Measurements from ENCODE around the gene FMN1. TPM values are rescaled to one million over a fixed set of nuclear protein-coding genes. Genes with fewer than 3 reads are reported as not detected.

Gene FMN1
- total RNA-seq, 1 experiment from 2014 or later = 1.2 TPM

- ChIA-PET POLR2A (interaction anchor here (0.7 kb wide), 1 partner anchor 42 kb away, joined by 3 read pairs; no protein-coding TSS in a partner anchor), CTCF (interaction anchor here (0.6 to 1.8 kb wide), 6 partner anchors 19 to 1226 kb away, joined by 3 to 7 read pairs (median 3); no protein-coding TSS in a partner anchor)
- Mint-ChIP-seq H3K27ac (ENCODE audit: low read depth, unreplicated experiment) (no peak overlapping the region), H3K4me3 (ENCODE audit: unreplicated experiment) (no peak overlapping the region), H3K9me3 (ENCODE audit: unreplicated experiment) (no peaks in the 10 kb centered on the region), H3K36me3 (ENCODE audit: insufficient read depth, unreplicated experiment) (no peaks in the 10 kb centered on the region), H3K27me3 (ENCODE audit: insufficient read depth, unreplicated experiment) (no peaks in the 10 kb centered on the region), H3K4me1 (ENCODE audit: insufficient read depth, unreplicated experiment) (no peaks in the 10 kb centered on the region)
- TF ChIP-seq CTCF (IDR thresholded peaks at IDR 0.05; ENCODE audit: unreplicated experiment) = no peak
- intact Hi-C loops (cut with micrococcal nuclease) = no loop called here
- no TSS peak for BruUV-seq (replicated peaks)
- DNase-seq (ENCODE audit: unreplicated experiment) = no peak
Measured at GRCh38 chr15:32888221-32888761, 306.2 kb downstream of the FMN1 start.

GRCh38 chr15:32887090-32887489 is 307.4 kb downstream of the FMN1 start:
- H3K4me1 Mint-ChIP-seq (ENCODE audit: insufficient read depth, unreplicated experiment) = no peaks in the 10 kb centered on the region
- no peak for DNase-seq (ENCODE audit: unreplicated experiment)
- ChIA-PET CTCF (interaction anchor here (0.7 to 1.4 kb wide), 4 partner anchors 11 to 44 kb away, joined by 3 to 4 read pairs (median 3); no protein-coding TSS in a partner anchor), POLR2A (interaction anchor here (0.6 to 0.8 kb wide), 2 partner anchors 9 to 653 kb away, joined by 3 read pairs; no protein-coding TSS in a partner anchor)
- no peak for TF ChIP-seq CTCF (IDR thresholded peaks at IDR 0.05; ENCODE audit: unreplicated experiment)
- H3K36me3 Mint-ChIP-seq (ENCODE audit: insufficient read depth, unreplicated experiment) = no peaks in the 10 kb centered on the region
- H3K27me3 Mint-ChIP-seq (ENCODE audit: insufficient read depth, unreplicated experiment) = no peaks in the 10 kb centered on the region
- no peaks in the 10 kb centered on the region for H3K9me3 Mint-ChIP-seq (ENCODE audit: unreplicated experiment)
- H3K4me3 Mint-ChIP-seq (ENCODE audit: unreplicated experiment) = no peak overlapping the region
- intact Hi-C loops (cut with micrococcal nuclease) = no loop called here
- H3K27ac Mint-ChIP-seq (ENCODE audit: low read depth, unreplicated experiment) = no peak overlapping the region
- no TSS peak for BruUV-seq (replicated peaks)

- Mint-ChIP-seq H3K36me3 (ENCODE audit: insufficient read depth, unreplicated experiment) (no peaks in the 10 kb centered on the region), H3K4me1 (ENCODE audit: insufficient read depth, unreplicated experiment) (no peaks in the 10 kb centered on the region), H3K27me3 (ENCODE audit: insufficient read depth, unreplicated experiment) (no peaks in the 10 kb centered on the region), H3K9me3 (ENCODE audit: unreplicated experiment) (no peaks in the 10 kb centered on the region), H3K27ac (ENCODE audit: low read depth, unreplicated experiment) (no peak overlapping the region), H3K4me3 (ENCODE audit: unreplicated experiment) (no peak overlapping the region)
- CTCF ChIA-PET = interaction anchor here (1.1 to 1.4 kb wide), 3 partner anchors 11 to 43 kb away, joined by 3 to 4 read pairs (median 3); no protein-coding TSS in a partner anchor
- no peak for TF ChIP-seq CTCF (IDR thresholded peaks at IDR 0.05; ENCODE audit: unreplicated experiment)
- POLR2A ChIA-PET = interaction anchor here (0.8 kb wide), 1 partner anchor 654 kb away, joined by 3 read pairs; no protein-coding TSS in a partner anchor
- DNase-seq (ENCODE audit: unreplicated experiment) = no peak
- no TSS peak for BruUV-seq (replicated peaks)
- intact Hi-C loops (cut with micrococcal nuclease) = no loop called here
Measured at GRCh38 chr15:32886459-32886858, 308.1 kb downstream of the FMN1 start.

- DNase-seq (ENCODE audit: unreplicated experiment) = no peak
- POLR2A ChIA-PET = no interaction called here
- no peak overlapping the region for H3K4me3 Mint-ChIP-seq (ENCODE audit: unreplicated experiment)
- TF ChIP-seq CTCF (IDR thresholded peaks at IDR 0.05; ENCODE audit: unreplicated experiment) = no peak
- H3K27me3 Mint-ChIP-seq (ENCODE audit: insufficient read depth, unreplicated experiment) = no peaks in the 10 kb centered on the region
- intact Hi-C loops (cut with micrococcal nuclease) = no loop called here
- no peaks in the 10 kb centered on the region for H3K36me3 Mint-ChIP-seq (ENCODE audit: insufficient read depth, unreplicated experiment)
- no peak overlapping the region for H3K27ac Mint-ChIP-seq (ENCODE audit: low read depth, unreplicated experiment)
- no TSS peak for BruUV-seq (replicated peaks)
- H3K9me3 Mint-ChIP-seq (ENCODE audit: unreplicated experiment) = no peaks in the 10 kb centered on the region
- CTCF ChIA-PET = interaction anchor here (0.7 to 1.6 kb wide), 2 partner anchors 42 to 66 kb away, joined by 3 to 4 read pairs; no protein-coding TSS in a partner anchor
- H3K4me1 Mint-ChIP-seq (ENCODE audit: insufficient read depth, unreplicated experiment) = no peaks in the 10 kb centered on the region
Measured at GRCh38 chr15:32885713-32886112, 308.8 kb downstream of the FMN1 start.

Measured in MCF 10A (cell line).